ENCODE data around the gene ZNF268. TPM values are rescaled to one million over a fixed set of nuclear protein-coding genes. Genes with fewer than 3 reads are reported as not detected.

Gene ZNF268
- total RNA-seq, 6 donors from 2014 or later: 15.5 to 37.7 (median 20.9) TPM

DNA sequence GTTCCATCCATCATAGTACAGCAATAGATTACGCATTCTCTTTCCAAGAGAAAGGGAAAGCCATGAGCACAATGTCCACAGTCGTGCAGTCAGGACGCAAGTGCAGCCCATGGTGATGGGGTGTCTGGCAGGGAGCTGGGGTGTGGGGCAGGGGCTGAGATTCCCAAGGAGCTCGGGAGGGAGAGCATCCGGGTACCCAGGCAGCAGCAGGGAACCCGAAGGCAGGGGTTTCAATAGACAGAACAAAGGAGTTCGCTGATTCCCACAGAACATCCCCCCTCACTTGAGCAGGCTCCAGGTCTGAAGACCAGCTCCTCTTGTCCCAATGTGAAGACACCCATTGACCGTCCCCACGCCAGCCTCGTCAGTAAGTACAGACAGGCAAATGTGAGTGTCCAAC lies 40.9 kb downstream of the ZNF268 start:
- H3K36me3 ChIP-seq: no peaks in the 10 kb centered on the region
- no peaks in the 10 kb centered on the region for H3K4me1 ChIP-seq
- peaks cover 0 to 56% (median 11%) of the 10 kb centered on the region in 4 donors for H3K9me3 ChIP-seq
- TF ChIP-seq POLR2AphosphoS5 (IDR thresholded peaks at IDR 0.05) (no peak), EP300 (IDR thresholded peaks at IDR 0.05) (no peak), POLR2A (IDR thresholded peaks at IDR 0.05) (no peak)
- TF ChIP-seq, protein P1, sequence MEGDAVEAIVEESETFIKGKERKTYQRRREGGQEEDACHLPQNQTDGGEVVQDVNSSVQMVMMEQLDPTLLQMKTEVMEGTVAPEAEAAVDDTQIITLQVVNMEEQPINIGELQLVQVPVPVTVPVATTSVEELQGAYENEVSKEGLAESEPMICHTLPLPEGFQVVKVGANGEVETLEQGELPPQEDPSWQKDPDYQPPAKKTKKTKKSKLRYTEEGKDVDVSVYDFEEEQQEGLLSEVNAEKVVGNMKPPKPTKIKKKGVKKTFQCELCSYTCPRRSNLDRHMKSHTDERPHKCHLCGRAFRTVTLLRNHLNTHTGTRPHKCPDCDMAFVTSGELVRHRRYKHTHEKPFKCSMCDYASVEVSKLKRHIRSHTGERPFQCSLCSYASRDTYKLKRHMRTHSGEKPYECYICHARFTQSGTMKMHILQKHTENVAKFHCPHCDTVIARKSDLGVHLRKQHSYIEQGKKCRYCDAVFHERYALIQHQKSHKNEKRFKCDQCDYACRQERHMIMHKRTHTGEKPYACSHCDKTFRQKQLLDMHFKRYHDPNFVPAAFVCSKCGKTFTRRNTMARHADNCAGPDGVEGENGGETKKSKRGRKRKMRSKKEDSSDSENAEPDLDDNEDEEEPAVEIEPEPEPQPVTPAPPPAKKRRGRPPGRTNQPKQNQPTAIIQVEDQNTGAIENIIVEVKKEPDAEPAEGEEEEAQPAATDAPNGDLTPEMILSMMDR (IDR thresholded peaks at IDR 0.05): no peak
- no peak overlapping the region for H3K4me3 ChIP-seq
- 85 to 90% methylated on average over 10 of the region's 10 CpGs for WGBS, 2 donors
- DNase-seq (no peak), ATAC-seq (ENCODE audit: low FRiP score in 2 of 2) (no peak)
- H3K27ac ChIP-seq: no peak overlapping the region
- H3K27me3 ChIP-seq: no peaks in the 10 kb centered on the region

DNA sequence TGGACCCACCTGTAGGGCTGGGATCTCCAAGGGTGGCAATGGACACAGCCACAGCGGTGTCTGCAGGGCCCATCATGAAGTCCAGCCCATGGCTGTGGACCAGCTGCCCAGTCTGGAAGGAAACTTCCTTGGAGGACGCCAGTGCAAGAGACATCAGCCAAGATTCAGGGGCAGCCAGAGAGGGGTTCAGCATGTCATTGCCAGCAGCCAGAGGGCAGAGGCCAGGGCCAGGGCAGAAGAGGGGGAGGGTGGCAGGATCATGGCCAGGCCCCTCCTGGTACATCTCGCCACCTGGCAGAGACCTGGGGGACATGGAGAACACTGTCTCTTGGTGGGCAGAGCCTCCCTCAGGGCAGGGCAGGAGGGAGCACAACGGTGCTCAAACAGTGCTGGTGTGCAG lies 44.2 kb downstream of the ZNF268 start:
- WGBS, 2 donors: 71 to 83% methylated on average over 2 to 4 of the region's 4 CpGs
- Histone ChIP-seq H3K27me3 (no peaks in the 10 kb centered on the region), H3K4me3 (no peak overlapping the region), H3K9me3 (peaks cover 0 to 28% (median 0%) of the 10 kb centered on the region in 4 donors), H3K27ac (no peak overlapping the region), H3K36me3 (no peaks in the 10 kb centered on the region), H3K4me1 (no peaks in the 10 kb centered on the region)
- no peak for ATAC-seq (ENCODE audit: low FRiP score in 2 of 2)
- TF ChIP-seq, protein P1 (IDR thresholded peaks at IDR 0.05): no peak
- DNase-seq: no peak

DNA sequence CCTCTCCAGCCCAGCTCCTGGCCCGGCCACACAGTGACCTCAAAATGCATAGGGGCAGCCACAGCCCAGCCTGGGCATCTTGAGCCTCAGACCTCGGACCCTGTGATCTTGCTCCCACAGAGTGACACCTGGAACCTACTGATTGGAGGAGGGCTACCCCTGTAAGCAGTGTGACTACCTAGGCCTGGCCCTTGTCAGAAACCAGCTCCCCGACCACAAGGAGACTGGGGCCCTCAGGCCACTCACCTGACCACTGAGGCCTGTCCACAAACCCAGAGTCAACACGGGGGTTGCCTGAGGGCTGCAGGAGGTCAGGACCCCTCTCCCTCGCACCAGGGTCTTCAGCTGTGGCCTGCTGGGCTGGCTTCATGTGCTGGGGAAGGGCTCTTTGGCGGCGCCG lies 45.4 kb downstream of the ZNF268 start:
- no peak overlapping the region for H3K4me3 ChIP-seq
- no peaks in the 10 kb centered on the region for H3K27me3 ChIP-seq
- H3K9me3 ChIP-seq: peaks cover 0 to 18% (median 0%) of the 10 kb centered on the region in 4 donors
- no peaks in the 10 kb centered on the region for H3K36me3 ChIP-seq
- no peaks in the 10 kb centered on the region for H3K4me1 ChIP-seq
- DNase-seq (no peak), ATAC-seq (ENCODE audit: low FRiP score in 2 of 2) (no peak)
- TF ChIP-seq POLR2A (IDR thresholded peaks at IDR 0.05): no peak
- TF ChIP-seq, protein P1 (IDR thresholded peaks at IDR 0.05): no peak
- TF ChIP-seq POLR2AphosphoS5 (IDR thresholded peaks at IDR 0.05): no peak
- no peak for TF ChIP-seq EP300 (IDR thresholded peaks at IDR 0.05)
- 81 to 91% methylated on average over 5 to 8 of the region's 8 CpGs for WGBS, 2 donors
- H3K27ac ChIP-seq: no peak overlapping the region

DNA sequence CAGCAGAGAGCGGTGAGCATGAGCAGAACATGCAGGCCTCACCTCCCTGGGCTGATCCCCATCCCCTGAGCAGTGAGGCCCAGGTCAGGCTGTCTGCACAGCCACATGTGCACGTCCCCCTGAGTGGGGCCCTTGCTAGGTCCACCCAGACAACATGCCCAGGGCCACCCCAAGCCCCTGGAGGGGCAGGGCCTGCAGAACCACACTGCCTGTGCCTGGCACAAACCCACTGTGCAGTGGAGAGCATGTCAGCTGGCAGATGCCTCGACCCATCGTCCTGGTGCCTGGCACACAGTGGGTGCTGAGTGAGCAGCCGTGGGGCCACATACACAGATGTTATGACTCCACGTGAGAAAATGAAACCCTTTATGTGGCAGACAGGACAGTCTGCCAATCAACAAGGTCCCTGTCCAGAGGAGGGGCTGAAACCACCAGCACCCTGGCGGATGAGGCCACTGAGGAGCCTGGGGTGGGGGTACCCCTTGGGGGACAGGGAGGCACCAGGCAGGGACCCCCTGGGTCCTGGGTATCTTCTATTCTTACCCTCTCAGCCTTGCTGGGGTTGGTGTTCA lies 46.1 kb downstream of the ZNF268 start:
- no peak overlapping the region for H3K4me3 ChIP-seq
- H3K27ac ChIP-seq: no peak overlapping the region
- peaks cover 0 to 11% (median 0%) of the 10 kb centered on the region in 4 donors for H3K9me3 ChIP-seq
- WGBS, 2 donors: 85 to 90% methylated on average over 4 to 7 of the region's 7 CpGs
- ATAC-seq (ENCODE audit: low FRiP score in 2 of 2): peak in 1 of 2 donors; percentile 50
- no peaks in the 10 kb centered on the region for H3K36me3 ChIP-seq
- no peaks in the 10 kb centered on the region for H3K4me1 ChIP-seq
- TF ChIP-seq, protein P1 (IDR thresholded peaks at IDR 0.05): no peak
- TF ChIP-seq POLR2A (IDR thresholded peaks at IDR 0.05) (no peak), POLR2AphosphoS5 (IDR thresholded peaks at IDR 0.05) (no peak), EP300 (IDR thresholded peaks at IDR 0.05) (no peak)
- H3K27me3 ChIP-seq: no peaks in the 10 kb centered on the region
- no peak for DNase-seq

DNA sequence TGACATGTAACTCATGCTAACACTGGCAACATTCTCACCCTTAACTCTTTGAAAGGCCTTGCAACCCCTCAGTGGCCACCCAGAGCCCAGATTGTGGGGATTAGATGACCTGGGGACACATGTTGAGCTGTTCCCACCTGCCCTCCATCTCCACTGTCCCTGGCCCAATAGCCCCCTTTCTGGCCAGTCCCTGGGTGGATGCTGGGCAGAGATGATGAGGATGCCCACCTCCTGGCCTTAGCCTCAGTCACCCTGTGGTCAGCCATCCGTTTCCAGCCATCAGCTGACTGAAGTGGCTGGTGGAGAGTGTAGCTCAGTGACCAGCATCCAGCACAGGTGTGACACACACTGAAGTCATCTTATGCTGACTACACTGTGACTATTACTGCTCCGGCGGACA lies 49.7 kb downstream of the ZNF268 start:
- WGBS, 2 donors: 93 to 94% methylated on average over 2 to 3 of the region's 3 CpGs
- no peaks in the 10 kb centered on the region for H3K27me3 ChIP-seq
- H3K36me3 ChIP-seq: no peaks in the 10 kb centered on the region
- no peak for DNase-seq
- TF ChIP-seq, protein P1 (IDR thresholded peaks at IDR 0.05): no peak
- TF ChIP-seq POLR2AphosphoS5 (IDR thresholded peaks at IDR 0.05): no peak
- no peak for TF ChIP-seq POLR2A (IDR thresholded peaks at IDR 0.05)
- no peak for TF ChIP-seq EP300 (IDR thresholded peaks at IDR 0.05)
- ATAC-seq (ENCODE audit: low FRiP score in 2 of 2): no peak
- H3K9me3 ChIP-seq: peaks cover 0 to 26% (median 2%) of the 10 kb centered on the region in 4 donors
- H3K27ac ChIP-seq: no peak overlapping the region
- H3K4me1 ChIP-seq: no peaks in the 10 kb centered on the region
- H3K4me3 ChIP-seq: no peak overlapping the region
